GM21619 (cell line): ENCODE results near the gene ERC1.

Experiments
- ATAC-seq: cut with Tn5 transposase; IDR thresholded peaks from one replicate; pipeline ENCODE4 v1.9.1; 2021; ENCODE audit not compliant: unreplicated experiment

Gene ERC1

DNA sequence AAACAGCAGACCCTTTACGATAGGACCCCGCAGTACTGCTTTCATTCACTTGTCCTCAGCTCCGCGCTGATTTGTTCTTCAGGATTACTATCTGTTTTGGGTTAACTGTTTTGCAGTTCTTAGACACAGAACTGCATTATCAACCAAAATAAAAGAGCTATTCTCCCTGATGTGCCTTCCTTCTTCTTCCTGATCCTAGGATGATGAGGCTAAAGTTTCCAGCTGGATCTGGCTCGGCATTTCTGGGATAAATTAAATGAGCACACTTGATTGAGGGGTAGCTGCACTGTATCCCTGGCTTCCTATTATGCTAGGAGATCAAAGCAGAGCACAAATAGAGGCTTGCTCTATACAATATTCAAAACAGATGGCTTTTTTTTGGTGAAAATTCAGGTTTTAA lies 437.6 kb downstream of the ERC1 start:
- no peak for ATAC-seq

DNA sequence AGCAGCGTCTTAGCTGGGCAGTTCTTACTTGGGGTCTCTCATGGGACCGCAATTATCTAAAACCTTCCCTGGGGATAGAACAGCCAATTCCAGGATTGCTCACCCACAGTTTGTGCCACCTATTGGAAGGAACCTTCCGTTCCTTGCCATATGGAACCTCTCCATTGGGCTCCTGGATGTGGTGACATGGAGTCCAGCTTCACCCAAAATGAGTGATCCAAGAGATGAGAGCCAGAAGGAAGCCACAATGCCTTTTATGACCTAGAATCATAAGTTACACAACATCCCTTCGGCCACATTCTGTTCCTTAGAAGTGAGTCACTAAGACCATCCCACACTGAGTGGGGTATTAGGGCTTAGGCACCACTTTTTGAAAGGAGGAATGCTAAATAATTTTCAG lies 439.0 kb downstream of the ERC1 start:
- no peak for ATAC-seq

DNA sequence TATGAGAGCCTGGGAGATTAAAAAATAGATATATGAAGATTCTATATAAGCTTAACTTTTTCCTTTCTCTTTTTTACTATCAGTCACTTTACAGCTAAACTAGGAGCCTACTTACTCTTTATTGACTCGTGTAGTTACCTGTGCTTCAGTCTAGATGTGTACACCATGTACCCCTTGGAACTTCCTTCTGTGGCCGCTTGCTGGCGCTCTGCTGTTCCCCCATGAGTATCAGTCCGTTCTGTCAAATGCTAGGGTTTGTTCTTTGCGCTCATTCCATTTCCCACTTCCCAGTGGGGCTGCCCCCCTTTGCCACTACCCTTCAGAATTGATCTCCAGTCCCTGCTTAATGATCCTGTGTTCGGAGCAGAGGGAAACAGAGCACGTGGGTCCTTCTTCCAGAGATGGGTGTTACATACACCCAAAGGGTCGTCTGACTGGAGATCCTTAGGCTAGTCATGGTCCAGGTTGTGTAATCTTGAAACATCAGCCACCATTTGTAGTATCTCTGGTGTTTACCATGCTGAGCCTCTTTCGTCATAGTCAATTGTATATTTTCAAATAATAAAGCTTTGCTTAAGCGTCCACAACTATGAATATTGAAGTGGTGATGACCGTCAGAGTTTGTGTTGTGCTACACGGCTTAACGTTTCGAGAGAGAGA lies 443.4 kb downstream of the ERC1 start:
- no peak for ATAC-seq

DNA sequence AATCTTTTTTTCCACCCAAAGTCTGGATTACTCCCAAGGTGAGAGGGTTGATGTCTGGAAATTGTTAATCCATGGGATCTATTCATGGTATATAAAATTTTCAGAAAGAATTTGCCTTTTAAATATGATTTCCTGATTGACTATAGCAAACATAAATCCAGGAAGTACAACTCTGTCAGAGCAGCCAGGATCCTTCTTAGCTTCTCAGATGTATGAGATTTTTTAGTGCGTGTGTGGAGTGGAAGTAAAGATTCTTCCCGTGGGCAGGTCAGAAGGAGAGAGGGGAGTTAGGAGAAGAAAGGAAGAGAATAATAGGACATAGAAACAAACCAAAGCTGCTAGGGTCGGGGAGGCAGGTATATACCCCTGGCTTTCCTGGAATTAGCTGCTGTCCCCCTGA lies 444.0 kb downstream of the ERC1 start:
- ATAC-seq = no peak

DNA sequence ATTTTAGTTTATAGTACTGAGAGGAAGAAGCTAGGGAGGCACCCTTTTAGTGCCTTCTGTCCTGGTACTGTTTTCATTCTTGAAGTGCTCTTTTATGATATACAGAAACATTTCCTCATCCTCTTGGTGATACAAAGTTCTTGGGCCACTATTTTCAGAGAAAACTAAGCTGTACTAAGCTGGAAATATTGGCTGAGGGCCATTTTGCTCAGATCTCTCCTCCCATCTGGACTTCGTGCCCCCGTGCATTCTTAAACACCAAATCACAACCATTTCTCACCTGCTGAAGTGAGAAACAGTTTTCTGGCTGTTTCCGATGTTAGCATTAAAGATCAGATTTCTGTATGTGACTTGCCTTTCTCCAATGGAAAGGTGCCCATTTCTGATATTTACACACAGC lies 444.4 kb downstream of the ERC1 start:
- ATAC-seq = no peak

DNA sequence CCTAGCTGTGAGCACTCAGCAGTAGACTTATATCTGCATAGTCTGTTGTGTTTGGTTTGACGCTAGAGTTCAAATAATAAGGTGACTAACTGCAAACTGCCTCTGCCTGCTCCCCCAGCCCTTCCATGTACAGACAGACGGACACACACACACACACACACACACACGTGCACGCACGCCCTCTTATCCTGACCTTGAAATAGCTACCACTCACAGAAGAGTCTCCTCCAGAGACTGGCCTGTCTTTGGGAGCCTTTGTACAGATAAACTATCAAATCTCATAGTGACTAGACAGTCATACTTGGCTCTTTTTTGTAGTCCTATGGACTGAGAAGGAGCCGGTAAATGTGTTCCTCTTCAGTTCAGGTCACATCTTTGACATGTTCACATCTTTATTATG lies 445.0 kb downstream of the ERC1 start:
- no peak for ATAC-seq

DNA sequence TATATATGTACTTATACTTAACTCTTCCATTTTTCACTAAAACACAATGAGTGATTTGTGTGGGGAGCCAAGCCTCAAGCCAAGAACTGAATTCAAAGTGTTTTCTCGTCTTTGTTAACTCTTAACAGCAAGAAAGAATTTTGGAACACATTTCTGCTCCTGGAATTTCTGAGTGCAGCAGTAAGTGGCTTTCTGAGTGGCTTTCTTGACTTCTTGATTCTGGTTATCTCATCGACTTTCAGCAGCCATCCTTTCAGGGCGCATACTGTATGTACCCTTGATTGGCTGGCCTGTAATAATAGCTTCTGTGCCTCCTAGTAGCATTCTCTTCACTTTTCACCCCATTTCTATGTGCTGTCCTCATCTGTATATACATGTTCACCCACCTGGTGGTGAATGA lies 446.0 kb downstream of the ERC1 start:
- ATAC-seq = no peak

DNA sequence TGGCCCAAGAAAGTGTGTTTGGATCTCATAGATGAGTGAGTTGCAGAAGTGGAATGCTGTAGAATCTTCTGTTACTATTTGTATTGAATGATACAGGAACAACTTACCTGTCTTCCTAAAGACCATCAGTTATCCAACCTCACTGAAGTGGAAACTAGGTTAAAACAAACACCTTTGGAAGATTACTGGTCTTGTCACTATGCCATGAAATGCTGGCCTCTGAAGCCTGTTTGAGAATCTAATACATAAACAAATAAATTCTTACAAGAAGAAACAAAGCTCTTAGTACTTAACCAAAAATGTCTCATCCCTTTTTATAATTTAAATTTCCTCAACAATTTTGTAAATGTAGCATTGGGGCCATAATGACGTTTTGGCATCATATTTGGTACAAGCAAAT lies 448.2 kb downstream of the ERC1 start:
- no peak for ATAC-seq

DNA sequence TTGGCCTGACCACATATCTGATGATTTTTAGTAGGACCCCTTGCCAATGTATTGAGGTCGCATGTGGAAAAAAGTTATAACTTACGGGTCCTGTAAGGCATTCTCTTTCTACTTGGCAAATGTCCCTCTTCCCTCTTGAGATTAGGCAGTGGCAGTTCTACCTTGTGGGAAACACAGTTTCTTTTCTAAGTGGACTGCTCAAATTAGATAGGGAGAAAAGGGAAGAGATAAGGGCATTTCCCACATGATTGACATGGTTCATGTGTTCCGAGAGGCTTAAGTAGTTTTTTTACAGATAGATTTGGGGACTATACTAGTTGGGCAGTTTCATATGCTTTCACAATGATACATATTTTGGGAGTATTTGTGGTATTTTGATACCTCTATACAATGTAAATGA lies 448.7 kb downstream of the ERC1 start:
- ATAC-seq = no peak

DNA sequence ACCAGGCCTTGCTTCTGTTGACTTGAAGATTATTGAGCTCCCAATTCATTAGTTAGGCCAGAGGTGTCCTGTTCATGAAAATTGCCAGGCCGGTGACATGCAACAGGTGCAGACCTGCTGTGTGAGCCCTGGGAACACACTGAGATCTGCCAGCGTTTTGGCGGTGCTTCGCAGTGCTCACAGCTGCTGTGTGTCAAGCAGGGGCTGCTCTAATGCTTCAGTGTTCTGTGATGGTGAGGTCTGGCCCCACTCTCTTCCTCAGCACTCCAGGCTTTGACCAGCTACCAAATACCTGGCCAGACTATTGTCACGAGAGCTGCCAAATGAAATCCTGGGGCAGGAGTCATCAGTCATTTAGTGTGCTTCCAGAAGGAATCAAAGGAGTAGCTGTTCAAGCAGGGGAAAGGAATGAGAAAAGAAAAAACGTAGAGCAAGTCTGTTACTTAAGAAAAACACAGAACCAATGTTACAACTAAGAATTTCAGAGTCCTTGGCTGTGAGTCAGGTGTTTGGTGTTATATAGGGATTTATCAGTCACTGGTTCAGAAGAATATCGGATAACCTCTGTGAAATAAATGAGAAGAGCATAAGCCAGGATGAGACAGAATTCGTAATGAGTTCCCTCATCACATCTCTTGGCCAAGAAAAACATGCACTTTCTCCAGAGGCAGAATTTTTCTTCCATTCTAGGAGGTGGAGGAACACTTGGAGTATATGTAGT lies 452.6 kb downstream of the ERC1 start:
- ATAC-seq = no peak

DNA sequence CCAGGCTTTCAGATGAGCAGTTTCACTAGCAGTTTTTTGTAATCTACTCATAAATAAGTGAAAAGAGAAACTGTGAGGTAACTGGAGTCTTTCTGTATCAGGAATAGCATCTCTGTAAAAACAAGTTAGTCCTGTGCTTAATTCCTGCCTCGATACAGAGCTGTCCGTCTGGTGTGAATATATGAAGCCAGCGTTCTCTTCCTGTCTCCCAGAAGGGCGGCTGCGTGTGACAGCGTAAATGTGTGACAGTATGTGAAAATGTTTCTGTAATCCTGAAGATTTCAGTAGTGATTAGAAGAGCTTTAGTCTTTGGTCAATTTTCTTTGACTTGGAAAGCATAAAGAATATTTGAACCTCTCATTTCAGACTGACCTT lies 453.1 kb downstream of the ERC1 start:
- ATAC-seq = no peak

DNA sequence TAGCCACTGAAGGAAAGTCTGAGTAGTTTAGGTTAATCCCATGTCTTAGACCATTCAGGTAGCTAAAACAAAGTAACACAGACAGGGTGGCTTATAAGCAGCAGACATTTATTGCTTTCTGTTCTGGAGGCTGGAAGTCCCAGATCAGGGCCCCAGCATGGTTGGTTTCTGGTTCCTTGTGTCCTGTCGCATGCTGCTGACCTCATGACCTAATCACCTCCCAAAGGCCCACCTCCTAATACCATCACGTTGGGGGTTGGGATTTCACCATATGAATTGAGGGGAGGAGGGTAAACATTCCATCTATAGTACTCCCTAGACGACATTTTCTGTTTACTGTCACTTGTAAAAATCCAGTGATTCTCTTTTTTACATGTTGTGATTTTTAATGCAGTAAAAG lies 454.8 kb downstream of the ERC1 start:
- no peak for ATAC-seq

DNA sequence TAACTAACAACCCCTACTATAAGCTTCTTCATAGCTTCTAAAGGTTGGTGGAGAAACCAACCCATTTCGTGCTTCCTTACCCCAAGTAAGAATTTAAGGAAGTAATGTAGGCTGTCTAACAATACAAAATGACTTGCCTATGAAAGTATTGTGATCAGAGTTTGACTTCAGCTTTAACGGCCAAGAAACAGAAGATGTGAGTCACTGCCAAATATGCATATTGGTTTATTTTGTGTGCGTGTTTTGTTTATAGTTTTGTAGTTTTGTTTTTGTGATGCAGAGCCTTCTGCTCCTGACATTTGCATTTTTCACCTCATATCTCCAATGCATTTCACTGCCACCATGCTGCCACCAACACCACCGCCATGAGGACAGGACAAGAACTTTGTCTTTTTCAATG lies 457.3 kb downstream of the ERC1 start:
- no peak for ATAC-seq

DNA sequence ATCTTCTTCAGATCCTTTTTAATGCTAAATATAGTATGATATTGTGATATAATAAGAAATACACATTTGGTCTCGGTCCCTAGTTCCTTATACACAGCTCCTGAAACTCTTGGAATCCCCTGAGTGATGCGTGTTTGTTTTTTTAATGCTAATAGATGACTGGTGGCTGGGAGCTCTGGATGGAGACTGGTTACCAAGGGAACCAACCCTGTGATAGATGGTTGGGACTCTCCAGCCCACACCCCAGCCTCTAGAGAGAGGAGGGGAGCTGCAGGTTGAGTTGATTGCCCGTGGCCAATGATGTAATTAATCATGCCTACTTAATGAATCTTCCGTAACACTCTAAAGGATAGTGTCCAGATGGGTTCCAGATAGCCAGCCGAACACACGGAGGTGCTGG lies 462.8 kb downstream of the ERC1 start:
- no peak for ATAC-seq

DNA sequence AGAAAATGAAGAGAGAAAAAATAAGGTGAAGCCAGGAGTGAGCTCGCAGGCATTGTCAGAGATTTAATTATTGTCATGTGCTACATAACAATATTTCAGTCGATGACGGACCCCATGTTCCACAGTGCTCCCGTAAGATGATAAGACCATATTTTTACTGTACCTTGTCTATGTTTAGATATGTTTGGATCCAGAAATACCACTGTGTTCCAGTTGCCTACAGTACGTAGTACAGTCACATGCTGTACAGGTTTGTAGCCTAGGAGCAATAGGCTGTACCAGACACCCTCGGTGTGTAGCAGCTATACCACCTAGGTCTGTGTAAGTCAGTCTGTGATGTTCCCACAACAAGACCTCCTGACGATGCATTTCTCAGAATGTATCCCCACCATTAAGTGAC lies 465.9 kb downstream of the ERC1 start:
- no peak for ATAC-seq

DNA sequence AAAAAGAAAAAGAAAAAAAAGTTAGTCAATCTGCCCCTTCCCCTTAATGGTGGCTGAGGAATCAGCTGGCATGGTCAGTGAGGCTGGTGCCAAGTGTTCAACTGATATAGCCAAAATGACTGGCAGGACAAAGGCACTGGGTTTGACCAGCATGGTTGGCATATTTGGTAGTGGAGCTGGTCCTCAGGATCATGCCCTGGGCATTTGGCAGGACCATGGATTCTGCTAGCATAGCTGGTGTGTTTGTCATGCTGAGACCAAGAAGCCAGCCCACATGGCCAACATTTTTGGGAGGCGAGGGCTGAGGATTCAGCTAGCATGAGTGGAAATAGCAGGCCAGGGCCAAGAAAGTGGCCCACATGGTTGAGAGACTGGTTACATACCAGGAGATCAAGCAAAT lies 466.9 kb downstream of the ERC1 start:
- ATAC-seq = no peak

DNA sequence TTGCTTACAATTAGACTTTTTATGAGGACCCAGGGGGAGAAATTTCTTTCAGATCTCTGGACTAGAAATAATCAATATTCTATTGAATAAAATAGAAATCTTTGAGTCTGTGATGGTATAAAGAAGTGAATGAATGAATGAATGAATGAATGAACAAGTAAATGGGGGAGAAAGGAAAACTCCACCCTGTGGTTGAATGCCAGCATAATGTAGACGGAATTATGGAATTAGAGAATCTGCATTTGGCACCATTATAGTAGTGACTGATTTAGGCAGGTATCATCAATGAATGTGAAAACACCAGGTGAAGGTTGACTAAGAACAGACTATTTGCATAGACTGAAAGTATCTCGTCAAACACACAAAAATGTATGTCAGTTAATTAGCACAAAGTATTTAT lies 468.3 kb downstream of the ERC1 start:
- ATAC-seq = no peak

DNA sequence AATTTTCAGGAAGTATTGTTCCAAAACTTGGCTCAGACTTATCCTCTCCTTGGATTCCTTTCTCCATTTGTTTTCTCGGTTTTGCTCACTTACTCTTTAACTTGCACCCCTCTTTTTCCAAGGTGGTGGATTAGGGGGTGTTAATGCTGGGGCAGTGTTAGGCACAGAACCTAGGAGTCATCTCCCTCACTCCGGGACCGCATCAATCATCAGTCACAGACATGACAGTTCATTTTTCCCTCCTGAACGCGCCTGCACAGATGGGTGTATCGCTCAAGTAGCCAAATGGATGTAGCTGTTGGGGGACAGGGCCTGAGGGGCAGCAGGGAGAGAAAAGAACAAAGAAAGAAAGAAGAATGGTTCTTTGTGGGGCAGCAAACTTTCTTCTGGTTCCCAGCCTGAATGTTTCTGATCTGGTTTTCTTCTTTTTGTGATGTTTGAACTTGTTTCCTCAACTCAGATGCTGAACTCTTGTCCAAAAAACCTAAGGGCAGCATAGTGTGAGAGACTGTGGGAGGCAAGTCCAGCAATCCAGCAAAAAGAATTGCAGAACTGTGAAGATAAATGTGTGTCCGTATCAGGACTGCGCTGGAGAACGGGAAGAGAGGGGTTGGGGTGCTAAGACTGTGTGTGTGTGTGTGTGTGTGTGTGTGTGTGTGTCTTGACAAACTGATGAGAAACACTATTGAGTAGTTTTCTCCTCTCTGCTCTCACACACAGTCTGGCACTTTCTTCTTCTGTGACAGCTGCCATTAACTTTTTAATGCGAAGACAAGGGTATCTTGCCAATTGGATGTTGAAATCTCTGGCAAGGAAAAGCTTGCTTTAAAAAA lies 472.3 kb downstream of the ERC1 start:
- no peak for ATAC-seq

DNA sequence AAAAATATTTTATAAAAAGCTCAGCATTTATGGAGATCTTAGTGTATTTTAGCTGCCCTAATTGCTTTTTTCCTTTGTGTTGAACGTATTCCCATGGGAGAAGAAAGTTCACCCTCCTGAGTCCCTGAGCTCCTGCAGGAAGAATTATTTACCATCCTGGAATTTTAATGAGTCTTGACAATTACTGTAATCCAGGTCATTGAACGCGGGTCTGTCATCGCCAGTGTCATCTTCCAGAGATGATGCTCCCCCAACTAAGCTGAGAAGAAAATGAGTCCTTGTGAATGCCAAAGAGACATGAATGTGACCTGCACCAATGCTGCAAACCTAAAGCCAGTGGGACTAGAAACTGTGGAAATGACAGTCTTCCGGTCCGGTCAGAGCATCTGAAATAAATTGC lies 473.9 kb downstream of the ERC1 start:
- no peak for ATAC-seq

DNA sequence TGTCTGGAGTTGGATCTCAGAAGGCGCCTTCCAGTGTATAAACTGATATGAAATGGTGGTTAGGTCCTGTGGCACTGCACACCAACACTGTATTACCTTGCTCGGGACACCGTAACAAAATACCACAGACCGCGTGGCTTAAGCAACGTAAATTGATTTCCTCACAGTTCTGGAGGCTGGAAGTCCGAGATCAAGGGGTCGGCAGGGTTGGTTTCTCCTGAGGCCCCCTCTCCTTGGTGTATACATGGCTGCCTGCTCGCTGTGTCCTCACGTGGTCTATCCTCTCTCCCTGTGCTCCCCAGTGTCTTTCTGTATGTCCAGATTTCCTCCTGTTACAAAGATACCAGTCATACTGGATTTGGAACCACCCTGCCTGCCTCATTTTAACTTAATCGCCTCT lies 475.0 kb downstream of the ERC1 start:
- no peak for ATAC-seq

DNA sequence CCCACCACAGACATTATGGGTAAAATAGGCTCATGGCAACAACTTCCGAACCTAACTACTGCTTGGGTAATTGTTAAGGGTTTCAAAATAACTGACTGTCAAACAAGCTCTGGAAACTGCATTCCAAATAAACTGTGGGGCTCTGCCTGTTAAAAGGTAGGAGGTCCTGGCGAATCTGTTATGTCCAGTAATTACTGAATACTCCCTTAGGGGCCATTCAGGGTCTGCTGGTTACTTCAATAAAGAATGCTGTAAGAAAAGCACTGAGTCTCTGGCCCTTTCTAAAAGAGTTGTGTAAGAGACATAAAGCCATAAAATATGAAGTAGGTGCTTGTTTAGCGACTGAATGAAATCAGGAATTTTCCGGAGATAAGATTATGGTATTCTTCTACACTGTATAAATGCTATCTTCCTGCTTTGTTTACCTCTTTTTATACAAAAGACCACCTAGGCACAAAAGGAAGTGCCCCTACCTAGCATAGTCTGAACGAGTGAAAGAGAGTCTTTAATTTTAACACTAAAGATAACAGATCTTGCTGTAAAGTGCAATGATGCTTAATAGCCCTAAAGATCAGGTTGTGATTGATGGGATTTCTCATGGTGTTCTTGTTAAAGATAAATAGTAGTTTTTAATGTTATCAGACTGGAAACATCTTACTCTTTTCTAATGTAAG lies 475.6 kb downstream of the ERC1 start:
- no peak for ATAC-seq

DNA sequence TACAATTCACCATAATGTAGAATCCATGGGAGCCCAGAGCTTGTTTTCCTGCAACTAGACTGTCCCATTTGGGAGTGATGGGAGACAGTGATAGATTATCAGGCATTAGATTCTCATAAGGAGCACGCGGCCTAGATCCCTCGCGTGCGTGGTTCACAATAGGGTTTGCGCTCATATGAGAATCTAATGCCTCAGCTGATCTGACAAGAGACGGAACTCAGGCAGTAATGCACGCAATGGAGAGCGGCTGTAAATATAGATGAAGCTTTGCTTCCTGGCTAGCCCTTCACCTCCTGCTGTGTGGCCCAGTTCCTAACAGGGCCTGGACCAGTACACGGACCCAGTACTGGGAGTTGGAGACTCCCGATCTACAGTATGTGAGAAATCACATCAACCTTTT lies 476.7 kb downstream of the ERC1 start:
- no peak for ATAC-seq
